Measurements from ENCODE around the gene OAS2. TPM values are rescaled to one million over a fixed set of nuclear protein-coding genes. Genes with fewer than 3 reads are reported as not detected.

Gene OAS2
- total and polyA plus RNA-seq, 2 of the 4 experiments (the other 2 are of a cell fraction) = under 0.01 TPM; not detected in 1

DNA sequence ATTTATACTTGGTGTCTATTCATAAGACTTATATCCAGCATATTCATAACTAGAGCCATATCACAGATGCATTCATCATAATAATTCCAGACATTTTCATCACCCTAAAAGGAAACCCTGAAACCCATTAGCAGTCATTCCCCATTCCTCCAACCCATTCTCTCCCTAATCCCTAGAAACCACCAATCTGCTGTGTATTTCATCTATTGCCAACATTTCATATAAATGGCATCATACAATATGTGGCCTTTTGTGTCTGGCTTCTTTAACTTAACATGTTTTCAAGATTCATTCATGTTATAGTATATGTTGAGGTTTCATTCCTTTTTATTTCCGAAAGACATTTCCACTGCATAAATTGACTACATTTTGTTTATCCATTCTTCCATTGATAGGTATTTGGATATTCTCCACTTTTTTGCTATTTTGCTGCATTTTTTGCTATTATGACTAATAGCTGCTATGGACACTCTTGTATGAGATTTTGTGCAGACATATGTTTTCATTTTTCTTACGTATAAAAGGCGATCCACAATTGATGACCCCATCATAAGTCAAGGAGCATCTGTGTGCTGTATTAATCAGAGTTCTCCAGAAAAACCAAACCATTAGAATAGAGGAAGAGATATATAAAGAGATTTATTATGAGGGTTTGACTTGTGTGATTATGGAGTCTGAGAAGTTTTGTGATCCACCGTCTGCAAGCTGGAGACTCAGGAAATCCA lies 5.1 kb upstream of the OAS2 start:
- no peak overlapping the region for H3K4ac ChIP-seq (ENCODE audit: low read depth, low read length)
- no peak overlapping the region for H2AK5ac ChIP-seq (ENCODE audit: low read depth, low read length)
- H3K4me2 ChIP-seq (ENCODE audit: low read depth, low read length) = no peak overlapping the region
- CTCF ChIA-PET = interaction anchor here (0.9 kb wide), 1 partner anchor 20 kb away, joined by 4 read pairs; no protein-coding TSS in a partner anchor
- H3K27me3 ChIP-seq (ENCODE audit: control insufficient read depth, insufficient read depth, low read length) = no peaks in the 10 kb centered on the region
- H3K9me3 ChIP-seq (ENCODE audit: control insufficient read depth, insufficient read depth, low read length) = no peaks in the 10 kb centered on the region
- H2BK15ac ChIP-seq (ENCODE audit: low read depth, low read length) = no peak overlapping the region
- H3K4me3 ChIP-seq (ENCODE audit: insufficient read depth, low read depth, low read length) = no peak overlapping the region
- no peaks in the 10 kb centered on the region for H3K4me1 ChIP-seq (ENCODE audit: control insufficient read depth, insufficient read depth, low read length)
- no peak overlapping the region for H2BK20ac ChIP-seq (ENCODE audit: low read depth, low read length)
- H2AK9ac ChIP-seq (replicated peaks; ENCODE audit: low read depth, low read length, poor library complexity) = no peak overlapping the region
- H3K56ac ChIP-seq (ENCODE audit: extremely low read depth, insufficient read depth, low read length) = no peak overlapping the region
- intact Hi-C loops (cut with micrococcal nuclease) (no loop called here), dilution Hi-C loops (cut with HindIII; ENCODE audit: low sequenced_read_pairs, unreplicated experiment) (no loop called here), in situ Hi-C loops (cut with MboI; ENCODE audit: low sequenced_read_pairs) (no loop called here)
- no peak overlapping the region for H4K91ac ChIP-seq (ENCODE audit: insufficient read depth, low read depth, low read length)
- H3K18ac ChIP-seq (ENCODE audit: low read depth, low read length) = no peak overlapping the region
- no peak overlapping the region for H3K27ac ChIP-seq (ENCODE audit: insufficient read depth, low read length)
- no peak overlapping the region for H2BK5ac ChIP-seq (ENCODE audit: low read depth, low read length, poor library complexity, severe bottlenecking)
- ATAC-seq (ENCODE audit: low read depth) = no peak
- H4K5ac ChIP-seq (ENCODE audit: low read depth, low read length) = no peak overlapping the region
- H3K36me3 ChIP-seq (ENCODE audit: control insufficient read depth, insufficient read depth, low read length) = no peaks in the 10 kb centered on the region; the same call in 1 of the 2 replicates
- no peaks in the 10 kb centered on the region; the same call in 1 of the 2 replicates for H3K9me1 ChIP-seq (ENCODE audit: insufficient read depth, low read length)
- H3K9ac ChIP-seq (ENCODE audit: low read depth, low read length) = no peak overlapping the region
- TF ChIP-seq, protein P1, sequence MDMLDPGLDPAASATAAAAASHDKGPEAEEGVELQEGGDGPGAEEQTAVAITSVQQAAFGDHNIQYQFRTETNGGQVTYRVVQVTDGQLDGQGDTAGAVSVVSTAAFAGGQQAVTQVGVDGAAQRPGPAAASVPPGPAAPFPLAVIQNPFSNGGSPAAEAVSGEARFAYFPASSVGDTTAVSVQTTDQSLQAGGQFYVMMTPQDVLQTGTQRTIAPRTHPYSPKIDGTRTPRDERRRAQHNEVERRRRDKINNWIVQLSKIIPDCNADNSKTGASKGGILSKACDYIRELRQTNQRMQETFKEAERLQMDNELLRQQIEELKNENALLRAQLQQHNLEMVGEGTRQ (IDR thresholded peaks at IDR 0.05; ENCODE audit: low read depth, low read length) = no peak
- TF ChIP-seq ELK1 (IDR thresholded peaks at IDR 0.05; ENCODE audit: borderline replicate concordance, low read depth, low read length) (no peak), MAZ (IDR thresholded peaks at IDR 0.05; ENCODE audit: borderline replicate concordance, low read depth, low read length) (no peak), SMC3 (IDR thresholded peaks at IDR 0.05; ENCODE audit: low read depth, low read length) (no peak), CHD1 (IDR thresholded peaks at IDR 0.05; ENCODE audit: low read depth, low read length) (no peak), RFX5 (IDR thresholded peaks at IDR 0.05; ENCODE audit: low read depth, low read length) (no peak), BHLHE40 (IDR thresholded peaks at IDR 0.05; ENCODE audit: low read depth, low read length) (no peak), CTCF (conservative IDR thresholded peaks at IDR 0.05; ENCODE audit: low read depth, low read length) (no peak), RCOR1 (IDR thresholded peaks at IDR 0.05; ENCODE audit: insufficient replicate concordance, low read length) (no peak), MXI1 (IDR thresholded peaks at IDR 0.05; ENCODE audit: borderline replicate concordance, low read depth, low read length) (no peak), CEBPB (IDR thresholded peaks at IDR 0.05; ENCODE audit: low read depth, low read length) (no peak), POLR2A (IDR thresholded peaks at IDR 0.05; ENCODE audit: low read depth, low read length) (no peak), RAD21 (IDR thresholded peaks at IDR 0.05; ENCODE audit: low read length) (no peak), NFE2L2 (IDR thresholded peaks at IDR 0.05; ENCODE audit: low read depth, low read length) (no peak), FOS (IDR thresholded peaks at IDR 0.05; ENCODE audit: low read depth, low read length) (no peak), MAFK (IDR thresholded peaks at IDR 0.05; ENCODE audit: low read depth, low read length) (no peak)
- no peak overlapping the region for H3K23ac ChIP-seq (ENCODE audit: low read depth, low read length)
- no peak overlapping the region for H2BK120ac ChIP-seq (ENCODE audit: low read depth, low read length)
- no peak overlapping the region for H3K14ac ChIP-seq (replicated peaks; ENCODE audit: low read depth, low read length)
- no peak for DNase-seq
- WGBS, 2 experiments (ENCODE audit: extremely low coverage in 2 of 2, insufficient read length in 1 of 2) = 80% methylated on average over 1 of the region's 4 CpGs; no CpG with 5 or more reads in 1 of the 2 experiments
- no peaks in the 10 kb centered on the region for H4K20me1 ChIP-seq (ENCODE audit: insufficient read depth, low read length)
- H4K8ac ChIP-seq (ENCODE audit: low read depth in 2 of 2, low read length in 2 of 2) = no peak overlapping the region
- no peak overlapping the region for H2AFZ ChIP-seq (replicated peaks; ENCODE audit: low read length, poor library complexity)
- no peaks in the 10 kb centered on the region for H3K79me1 ChIP-seq (ENCODE audit: low read depth in 1 of 2, low read length in 2 of 2)
- no TSS peak for BruUV-seq (replicated peaks)
- POLR2A ChIA-PET (ENCODE audit: unreplicated experiment) = no interaction called here
